Stimulated activated CD4-positive, alpha-beta T cell treated with anti-CD3 and anti-CD28 coated beads, Interleukin-1b, Interleukin-23, amount 100 ng/mL, for 48 hours (primary cell): ENCODE measurements around the gene VCP.

Experiments used
- DNase-seq: peaks from one replicate; pipeline ENCODE4 v3.0.0-alpha.2; 2020

Gene VCP

GRCh38 chr9:35102769-35103659 is 30.6 kb upstream of the VCP start, which contains the start of gene STOML2:
Gene STOML2 (minus strand): TSS chr9:35103131. CDS start chr9:35103094, 37 bp downstream.
- DNase-seq: peak; percentile 94

DNA sequence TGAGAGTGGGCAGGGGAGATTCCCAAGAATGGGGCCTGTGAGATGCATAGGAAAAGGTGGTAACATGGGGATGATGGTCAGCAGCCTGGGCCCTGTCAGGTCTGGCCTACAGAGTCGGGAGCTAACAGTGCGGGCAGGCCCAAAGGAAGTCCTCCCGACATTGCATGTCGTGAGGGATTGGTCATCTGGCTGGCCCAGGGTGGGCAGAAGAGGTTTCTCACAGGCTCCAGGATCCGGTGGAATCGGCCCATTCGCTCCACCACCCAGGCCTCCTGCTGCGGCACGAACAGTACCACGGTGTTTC is 30.0 kb upstream of the VCP start:
- DNase-seq: no peak

DNA sequence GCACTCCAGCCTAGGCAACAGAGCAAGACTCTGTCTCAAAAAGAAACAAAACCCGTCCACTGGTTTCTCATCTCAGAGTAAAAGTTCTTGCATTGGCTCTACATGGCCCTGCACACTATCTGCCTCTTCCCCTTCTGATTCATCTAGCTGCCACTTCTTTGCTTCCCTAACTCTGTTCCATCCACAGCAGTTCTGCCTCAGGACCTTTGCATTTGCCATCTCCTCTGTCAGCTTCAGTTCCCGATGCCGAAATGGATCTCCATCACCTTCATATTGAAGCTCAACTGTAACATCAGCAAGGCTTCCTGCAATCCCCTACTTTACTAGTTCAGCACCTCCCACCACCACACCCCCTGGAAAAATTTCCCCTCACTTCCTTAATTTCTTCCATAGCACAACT is 25.1 kb upstream of the VCP start:
- DNase-seq: no peak

DNA sequence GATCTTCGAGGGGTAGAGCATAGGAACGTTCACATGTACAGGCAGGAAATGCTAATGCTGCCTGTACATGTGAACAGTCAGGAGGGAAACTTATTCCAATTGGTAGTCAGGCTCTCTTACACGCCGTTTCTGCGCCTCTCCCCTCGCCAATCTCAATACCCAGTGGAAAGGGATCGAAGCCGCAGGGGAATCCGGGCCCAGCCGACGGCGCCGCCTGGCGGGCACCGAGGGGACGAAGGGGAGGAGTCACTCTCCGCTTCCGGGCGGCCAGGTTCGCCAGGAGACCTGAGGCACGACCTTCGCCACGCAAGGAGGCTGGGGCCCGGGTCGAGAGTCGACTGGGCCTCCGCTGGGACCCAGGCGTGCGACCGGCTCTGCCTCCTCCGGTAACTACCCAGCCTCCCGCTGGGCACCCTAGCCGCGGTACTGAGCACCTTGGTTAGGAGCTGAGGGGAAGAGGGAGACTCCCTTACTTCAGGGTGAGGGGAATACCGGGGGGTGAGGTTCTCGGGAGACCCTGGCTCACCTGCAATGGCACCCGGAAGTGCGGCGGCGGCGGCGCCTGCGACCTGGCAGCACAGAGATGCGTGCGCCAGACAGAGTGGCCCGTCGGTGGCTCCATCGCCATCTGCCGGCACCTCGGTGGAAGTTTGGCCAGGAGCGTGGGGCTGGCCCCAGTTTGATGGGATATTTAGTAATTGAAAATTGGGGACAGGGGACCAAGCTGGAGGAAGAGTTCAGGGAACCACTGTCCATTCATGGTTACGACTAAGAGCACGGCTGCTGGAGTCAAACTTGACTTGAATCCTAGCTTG is 23.8 kb upstream of the VCP start, which contains the start of gene PIGO:
PIGO (minus strand) TSS at position 557 of the 815 bp plus-strand sequence. CDS start 1,026 bp downstream, outside the sequence.
- peak; percentile 92 for DNase-seq

DNA sequence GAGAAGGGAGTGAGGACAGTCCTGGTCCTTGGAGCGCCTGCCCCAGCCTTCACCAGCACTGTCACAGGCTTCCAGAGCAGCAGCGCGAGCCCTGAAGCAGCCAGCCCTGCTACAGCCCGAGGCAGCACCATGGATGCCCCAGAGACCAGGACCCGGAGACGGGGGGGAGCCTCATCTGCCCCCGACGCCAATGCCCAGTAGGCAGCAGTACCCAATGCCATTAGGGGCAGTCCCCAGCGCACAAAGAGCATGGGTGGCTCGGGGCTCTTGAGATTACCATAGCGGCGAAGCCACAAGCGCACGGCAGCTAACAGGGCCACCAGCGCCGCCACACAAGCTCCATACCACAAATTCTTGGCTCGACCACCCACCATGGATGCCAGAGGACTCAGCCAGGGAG is 19.1 kb upstream of the VCP start:
- DNase-seq: no peak

DNA sequence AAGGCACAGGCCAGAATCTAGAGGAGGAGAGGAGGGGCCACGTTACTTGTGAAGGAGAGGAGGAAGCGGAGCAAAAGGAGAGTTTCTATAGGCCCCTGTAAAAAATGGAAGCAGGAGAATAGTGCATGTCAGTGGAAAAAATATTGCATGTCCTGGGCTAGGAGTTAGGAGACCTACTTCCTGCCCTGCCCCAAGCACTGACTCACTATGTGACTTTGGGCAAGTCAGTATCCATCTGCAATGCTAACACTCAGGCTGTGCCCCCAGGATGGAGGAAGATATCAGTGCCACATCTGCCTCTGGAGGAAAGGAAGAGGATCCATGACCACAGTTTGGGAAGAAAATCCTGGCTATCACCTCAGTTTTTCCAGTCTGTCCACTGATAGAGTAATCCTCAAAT is 17.0 kb upstream of the VCP start:
- no peak for DNase-seq

- DNase-seq: no peak
These were observed 12.7 kb upstream of the VCP start for GRCh38 chr9:35085078-35085477.

DNA sequence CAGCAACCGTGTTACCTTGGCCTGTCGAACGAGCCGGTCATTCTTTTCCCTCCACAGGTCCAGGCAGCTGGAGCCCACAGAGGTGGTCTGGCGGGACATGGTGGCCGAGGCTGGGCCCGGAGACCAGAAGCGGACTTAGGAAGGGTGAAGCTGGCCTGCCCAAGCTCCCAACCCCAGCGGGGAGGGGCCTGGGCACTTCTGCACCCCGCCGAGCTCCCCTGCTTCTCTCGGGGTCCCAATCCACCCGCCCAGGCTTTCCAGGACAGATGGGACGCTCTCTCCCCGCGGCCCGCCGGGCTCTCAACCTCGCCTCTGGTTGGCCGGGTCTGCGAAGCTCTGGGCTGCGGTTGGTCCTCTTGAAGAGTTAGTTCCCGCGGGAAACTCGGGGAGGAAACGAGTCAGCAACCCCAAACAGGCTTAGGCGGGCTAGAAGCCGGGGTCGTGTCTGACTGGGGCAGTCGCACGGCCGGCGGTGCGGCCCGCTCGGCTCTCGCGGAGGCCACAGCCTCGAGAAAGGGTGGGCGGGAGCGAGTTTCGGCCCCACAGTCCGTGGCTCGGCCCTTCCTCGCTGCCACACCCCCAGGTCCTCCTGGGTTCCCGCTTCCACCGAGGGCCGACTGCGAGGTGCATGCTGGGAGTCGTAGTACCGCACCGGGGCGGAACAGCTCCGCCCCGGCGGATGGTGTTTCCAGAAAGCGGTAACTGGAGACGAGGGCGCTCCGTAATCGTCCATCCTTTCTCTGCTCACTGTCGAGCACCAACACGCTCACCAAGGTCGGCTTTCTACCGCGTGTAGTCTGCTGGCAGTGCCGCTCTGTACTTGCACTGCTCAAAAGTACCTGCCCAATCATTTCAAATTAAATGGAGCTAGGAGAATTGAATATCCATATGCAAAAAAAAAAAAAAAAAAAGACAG is 7.3 kb upstream of the VCP start, which contains the start of gene FANCG:
FANCG (minus strand) TSS at position 517 of the 916 bp plus-strand sequence; CDS start at position 99, 418 bp downstream.
- peak; percentile 88 for DNase-seq

- no peak for DNase-seq
These were observed 6.6 kb upstream of the VCP start for GRCh38 chr9:35079041-35079425.

DNA sequence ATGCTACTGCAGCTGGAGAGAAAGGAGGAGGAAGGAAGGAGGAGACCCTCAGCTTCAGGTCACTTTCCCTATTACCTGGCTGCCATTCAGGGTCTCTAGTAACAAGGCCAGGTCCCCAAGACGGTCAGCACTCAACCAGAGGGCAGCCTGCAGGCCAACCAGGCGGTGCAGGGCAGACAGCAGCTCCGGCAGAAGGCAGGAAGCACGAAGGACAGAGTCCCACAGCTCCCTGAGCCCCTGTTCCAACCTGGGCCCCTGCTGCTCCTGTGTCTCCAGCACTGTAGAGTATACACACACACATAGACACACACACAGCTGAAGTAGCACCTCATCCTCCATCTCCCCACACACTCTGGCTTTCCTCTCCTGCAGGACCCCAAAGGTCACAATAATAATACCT is 5.6 kb upstream of the VCP start:
- DNase-seq: no peak

DNA sequence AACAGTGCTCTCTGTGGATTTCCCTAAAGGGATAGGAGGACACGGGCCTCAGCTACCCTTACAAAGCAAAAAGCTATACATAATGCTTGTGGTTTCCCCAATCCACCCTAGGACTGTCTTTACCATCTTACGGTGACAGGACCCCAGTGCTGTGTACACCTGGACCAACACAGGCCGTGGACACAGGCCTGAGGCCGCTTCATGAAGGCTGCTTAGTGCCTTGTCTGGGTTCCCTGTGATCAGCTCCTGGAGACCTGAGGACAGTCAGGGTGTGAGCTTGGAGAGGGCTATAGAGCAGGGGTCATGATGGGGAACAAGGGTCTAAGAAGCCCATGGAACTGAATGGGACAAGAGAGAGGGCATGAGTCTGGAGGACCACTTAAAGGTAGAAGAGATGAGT is 4.4 kb upstream of the VCP start:
- no peak for DNase-seq

- DNase-seq: no peak
These were observed 2.9 kb upstream of the VCP start for GRCh38 chr9:35075358-35075757.

GRCh38 chr9:35074791-35075190 is 2.4 kb upstream of the VCP start:
- DNase-seq: no peak

DNA sequence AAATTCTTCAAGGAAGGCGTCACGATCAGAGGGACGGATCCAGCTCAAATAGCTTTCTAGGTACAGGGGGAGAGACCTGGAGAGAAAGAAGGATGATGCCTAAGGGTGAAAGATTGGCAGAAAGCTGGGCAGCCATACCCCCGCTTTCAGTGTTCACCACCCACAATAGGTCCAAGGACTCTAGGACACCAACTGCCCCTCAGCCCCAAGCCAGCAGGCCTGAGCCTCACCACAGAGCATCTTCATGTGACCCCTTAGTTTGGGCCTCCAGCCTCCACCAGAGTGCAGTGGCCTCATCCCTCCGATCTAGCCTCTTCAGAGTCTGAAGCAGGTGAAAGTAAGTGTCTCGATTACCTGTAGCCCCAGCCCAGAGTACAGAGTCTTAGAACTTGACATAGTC is 1.7 kb upstream of the VCP start:
- DNase-seq: no peak

GRCh38 chr9:35073279-35073612 is 821 bp upstream of the VCP start:
- no peak for DNase-seq

- DNase-seq: peak; percentile 71
These were observed 488 bp downstream of the VCP start for GRCh38 chr9:35071814-35072460.

DNA sequence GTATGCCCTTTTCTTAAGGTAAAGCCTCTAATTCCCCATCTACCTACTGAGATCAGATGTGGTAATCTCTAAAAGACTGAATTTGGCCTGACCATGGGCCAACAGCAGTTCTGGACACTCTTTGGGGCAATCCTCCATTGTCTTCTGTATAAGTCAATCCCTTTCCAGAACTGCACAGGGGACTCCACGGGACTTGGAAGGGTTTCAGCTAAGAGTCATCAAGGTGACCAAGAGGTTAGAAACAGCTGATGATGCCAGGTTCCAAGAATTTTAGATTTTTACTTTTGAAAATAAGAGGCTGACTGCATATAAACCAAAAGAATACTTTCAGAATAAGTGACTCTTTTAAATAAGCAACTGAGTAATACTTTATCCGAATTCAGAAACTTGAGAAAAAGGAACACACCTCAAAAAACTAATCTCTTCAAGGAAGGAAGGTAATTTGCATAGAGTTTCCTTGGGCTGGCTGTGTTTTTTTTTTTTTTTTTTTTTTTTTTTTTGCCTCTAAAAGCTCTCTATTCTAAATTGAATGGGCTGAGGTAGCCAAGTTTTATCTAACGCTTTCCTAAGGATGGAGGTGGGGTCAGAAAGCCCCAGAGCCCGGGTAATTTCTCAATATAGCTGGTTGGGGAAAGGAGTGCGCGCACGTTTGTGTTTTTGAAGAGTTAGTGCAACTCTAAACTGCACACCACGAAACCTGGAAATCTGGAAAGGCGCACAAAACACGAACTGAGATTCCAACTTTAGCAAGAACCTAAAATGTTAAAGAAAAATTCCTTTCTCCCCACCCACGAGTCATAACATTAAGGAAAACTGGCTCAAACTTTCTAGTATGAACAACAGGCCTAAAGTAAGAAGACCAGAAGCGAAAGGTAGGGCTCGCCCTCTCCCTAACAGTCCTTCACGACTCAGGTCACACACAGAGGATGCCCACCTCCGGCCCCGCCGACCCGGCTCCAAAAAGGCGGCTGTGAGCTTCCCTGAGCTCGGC is 1.3 kb downstream of the VCP start:
- no peak for DNase-seq

DNA sequence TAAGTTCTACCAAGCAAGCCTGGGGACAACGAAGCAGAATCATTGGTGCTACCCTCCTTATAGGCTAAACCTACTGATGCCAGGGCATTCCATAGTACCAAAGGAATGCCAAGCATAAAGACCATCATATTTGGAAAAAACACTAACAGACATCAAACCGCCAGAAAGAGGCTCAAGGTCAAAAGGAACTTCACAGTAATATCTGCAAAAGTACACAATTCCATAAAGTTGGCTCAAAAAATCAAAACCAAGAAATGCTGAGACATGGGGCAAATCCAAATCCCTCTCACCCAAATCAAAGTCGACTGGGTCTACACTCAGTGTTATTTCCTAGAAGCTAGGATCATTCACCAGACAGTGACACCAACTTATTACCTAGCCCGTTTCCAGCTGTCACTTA is 3.4 kb downstream of the VCP start:
- DNase-seq: no peak

- no peak for DNase-seq
These were observed 5.4 kb downstream of the VCP start for GRCh38 chr9:35067056-35067455.

DNA sequence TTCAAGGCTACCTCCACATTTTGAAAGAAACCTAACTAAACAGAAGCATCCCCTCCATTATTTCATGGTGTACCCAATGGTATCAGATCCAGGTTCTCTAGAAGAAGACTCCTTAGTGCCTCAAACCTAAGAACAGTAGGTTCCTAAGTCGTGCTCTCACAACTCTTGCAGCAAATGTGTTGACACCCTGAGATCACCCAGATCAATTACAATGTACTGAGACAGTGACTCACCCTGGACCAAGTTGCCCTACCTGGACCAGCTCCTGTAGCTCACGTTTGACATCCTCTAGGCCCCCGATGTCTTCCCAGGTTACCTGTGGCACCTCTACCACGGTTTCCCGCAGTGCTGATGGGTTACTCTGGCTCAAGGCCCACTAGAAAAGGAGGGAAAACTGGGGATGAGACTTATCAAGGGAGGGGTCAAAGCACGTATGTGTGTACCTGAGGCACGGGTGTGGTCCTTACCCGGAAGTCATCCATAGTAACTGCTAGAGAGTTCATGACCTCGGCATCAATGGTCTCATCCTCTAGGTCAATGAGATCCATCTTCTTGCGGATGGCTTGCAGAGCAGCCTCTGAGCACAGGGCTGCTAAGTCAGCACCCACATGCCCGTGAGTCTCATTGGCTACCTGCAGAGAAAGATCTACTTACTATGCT is 11.7 kb downstream of the VCP start:
- DNase-seq: no peak

DNA sequence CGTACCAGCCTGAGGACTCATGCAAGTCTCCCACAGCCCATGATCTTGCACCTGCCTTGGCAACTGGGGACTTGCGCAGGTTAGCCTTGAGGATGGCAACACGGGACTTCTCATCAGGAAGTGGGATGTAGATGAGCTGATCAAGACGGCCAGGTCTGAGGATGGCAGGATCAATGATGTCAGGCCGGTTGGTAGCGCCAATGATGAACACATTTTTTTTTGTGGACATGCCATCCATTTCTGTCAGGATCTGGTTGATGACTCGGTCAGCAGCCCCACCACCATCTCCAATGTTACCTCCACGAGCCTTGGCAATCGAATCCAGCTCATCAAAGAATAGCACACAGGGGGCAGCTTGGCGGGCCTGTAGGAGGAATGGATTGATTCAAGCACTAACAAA is 13.0 kb downstream of the VCP start:
- DNase-seq: no peak
